IPS-NIHi7 (cell line): ENCODE measurements around the gene AKAP9.
"Not testable (repeated sequence)": the region's sequence is repeated elsewhere in the genome, so short reads cannot be mapped to it uniquely, and the experiment has no call there.

Source experiments
- DNase-seq: peaks from one replicate; pipeline ENCODE4 v3.0.0; 2012; ENCODE audit warnings: mixed read lengths; ENCODE audit errors: extremely low spot score

AKAP9 gene

DNA sequence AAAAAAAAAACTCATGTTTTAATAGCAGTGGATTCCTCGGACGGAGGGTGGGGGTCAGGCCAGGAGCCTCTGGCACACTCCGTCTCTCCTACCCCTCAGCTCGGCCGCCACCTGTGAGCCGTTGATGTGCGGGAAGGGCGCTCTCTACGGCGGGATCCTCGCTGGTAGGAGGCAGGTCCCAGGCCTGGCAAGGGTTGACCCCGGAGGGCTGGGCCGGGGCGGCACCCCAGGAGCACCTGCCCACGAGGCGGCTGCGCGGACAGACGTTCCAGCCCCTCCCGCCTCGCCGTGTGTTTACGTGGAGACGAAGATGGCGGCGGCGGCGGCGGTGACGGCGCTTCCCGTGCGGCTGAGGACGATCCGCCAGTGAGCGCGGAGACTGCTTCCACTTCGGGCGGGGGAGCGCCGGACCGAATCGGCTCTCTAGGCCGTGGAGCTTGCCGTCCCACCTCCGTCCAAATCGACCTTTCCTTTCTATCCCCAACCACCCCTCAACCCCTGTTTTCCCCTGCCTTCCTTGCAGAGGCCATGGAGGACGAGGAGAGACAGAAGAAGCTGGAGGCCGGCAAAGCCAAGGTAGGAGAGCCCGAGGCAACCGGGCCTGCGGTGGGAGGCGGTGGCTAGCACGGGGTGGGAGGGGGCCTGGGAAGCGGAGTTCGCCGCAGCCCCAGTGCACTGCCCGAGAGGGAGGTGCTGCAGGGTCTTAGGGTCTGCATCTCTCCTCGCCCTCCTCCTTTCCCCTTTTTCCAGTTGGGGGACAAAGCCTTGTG is at the start of gene AKAP9:
TSS of gene AKAP9 (plus strand) at position 291 of the 770 bp plus-strand sequence. CDS start at position 529, 238 bp downstream.
- peak; percentile 87 for DNase-seq

DNA sequence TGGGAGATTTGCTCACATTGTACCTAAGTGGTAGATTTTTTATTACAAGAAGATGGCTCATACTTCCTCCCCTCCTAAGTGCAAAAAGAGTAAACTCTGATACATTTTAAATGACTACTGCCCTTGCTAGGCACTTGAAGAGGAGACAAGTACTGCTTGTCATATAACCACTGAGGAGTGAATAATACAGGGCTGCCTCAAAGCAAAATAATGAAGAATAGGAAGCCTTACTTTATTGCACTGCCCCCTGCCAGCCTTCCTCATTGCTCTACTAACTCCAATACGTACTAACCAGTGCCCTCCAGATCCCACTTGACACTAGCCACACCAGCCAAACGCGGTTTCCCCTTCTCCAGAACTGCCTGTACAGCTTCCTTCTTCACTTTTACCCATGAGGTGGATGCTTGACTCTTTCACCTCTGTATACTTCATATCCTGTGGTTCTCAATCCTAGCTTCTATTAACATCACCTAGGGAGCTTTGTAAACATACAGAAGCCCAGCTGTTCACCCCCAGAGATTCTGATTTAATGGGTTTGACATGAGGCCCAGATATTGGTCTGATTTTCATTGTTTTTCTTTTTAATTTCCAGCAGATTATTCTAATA is 48.5 kb upstream of the AKAP9 start:
- DNase-seq: no peak

DNA sequence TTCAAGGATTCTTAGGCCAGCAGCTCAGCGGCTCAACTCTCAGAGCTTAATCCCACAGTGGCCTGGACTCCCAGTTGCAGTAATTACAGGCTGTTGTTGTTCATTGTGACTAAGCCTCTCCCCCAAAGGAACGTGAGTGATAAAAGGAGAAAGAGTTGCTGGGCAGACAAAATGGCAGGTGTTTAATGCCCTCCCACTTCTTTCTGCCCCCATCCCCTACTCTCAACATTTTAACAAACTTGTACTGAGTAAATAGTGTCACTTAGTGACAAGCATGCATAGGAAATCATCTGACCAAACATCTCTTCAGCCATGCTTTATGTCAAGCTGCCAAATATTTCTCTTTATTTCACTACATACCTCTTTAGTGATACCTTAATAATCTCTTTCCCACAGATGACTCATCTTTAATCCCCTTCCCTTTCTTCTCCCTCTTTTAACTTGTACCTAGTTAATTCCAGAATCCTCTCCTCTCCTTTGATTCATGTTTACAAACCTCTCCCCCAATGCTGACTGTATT is 47.8 kb upstream of the AKAP9 start:
- DNase-seq: peak; percentile 21

DNA sequence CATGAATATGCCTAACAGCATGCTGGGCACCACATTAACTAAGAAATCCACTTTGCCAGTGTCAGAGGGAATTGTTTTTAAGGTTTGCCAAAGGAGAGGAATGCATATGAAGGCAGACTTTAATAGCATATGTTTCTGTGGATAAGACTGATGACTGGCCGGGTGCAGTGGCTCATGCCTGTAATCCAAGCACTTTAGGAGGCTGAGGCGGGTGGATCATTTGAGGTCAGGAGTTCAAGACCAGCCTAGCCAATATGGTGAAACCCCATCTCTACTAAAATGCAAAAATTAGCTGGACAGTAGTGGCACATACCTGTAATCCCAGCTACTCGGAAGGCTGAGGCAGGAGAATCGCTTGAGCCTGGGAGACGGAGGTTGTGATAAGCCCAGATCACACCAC is 47.0 kb upstream of the AKAP9 start:
- not testable (repeated sequence) for DNase-seq

DNA sequence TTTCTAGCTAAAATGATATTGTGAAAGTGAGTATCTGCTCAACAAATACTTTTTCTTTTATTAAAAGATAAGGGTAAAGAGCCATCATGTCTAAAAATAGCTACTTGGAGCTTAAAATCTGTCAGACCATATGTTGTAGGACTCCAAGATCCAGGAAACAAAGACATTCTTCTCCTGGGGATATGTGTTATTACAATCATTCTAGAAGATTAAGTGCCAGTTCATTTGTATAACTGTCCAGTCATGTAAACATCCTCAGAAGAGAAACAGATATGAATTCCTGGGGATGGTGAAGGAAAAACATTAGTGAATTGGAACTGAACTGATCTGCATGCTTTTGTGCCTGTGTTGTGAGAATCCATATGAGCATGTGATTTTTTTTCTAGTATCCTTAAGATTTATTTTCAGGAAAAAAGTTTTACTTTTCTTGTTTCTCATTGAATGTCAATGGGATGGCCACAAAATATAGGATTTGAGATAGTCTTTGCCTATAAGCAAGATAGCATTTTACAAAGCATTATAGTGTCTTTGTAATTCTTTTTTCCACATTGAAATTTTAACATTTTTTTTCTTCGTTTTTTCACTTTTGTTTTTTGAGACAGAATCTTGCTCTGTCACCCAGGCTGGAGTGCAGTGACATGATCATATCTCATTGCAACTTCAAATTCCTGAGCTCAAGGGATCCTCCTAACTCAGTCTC is 45.7 kb upstream of the AKAP9 start:
- no peak for DNase-seq

DNA sequence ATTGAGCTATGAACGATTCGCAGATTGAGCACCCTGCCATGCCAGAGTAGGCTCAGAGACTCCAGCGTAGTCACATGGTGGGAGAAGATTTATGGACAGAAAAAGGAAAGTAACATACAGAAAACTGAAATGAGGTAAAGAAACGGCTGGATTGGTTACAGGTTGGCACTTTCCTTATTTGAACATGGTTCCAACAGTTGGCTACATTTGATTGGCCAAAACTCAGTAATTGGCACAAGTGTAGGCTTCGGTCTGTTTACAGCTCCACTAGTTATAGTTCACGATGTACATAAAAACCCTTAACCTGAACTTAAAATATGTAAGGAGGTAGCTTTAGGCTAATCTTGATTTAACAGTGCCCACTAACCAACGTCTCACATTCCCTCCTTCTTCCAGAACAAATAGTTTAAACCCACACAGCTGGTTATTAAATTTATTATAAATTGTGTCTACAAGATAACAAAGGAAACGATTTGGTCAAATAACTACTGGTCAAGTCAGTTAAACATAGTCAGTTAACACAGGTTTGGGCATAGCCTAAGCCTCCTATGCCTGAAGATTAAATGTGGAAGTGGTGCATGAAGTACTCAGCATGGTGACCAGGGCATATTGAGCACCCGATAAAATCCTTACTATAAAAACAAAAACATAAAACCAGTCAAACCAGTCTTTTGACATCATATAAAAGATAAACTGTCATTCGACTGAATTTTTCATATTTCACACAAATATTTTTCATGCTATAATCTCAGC is 42.2 kb upstream of the AKAP9 start:
- DNase-seq: no peak

DNA sequence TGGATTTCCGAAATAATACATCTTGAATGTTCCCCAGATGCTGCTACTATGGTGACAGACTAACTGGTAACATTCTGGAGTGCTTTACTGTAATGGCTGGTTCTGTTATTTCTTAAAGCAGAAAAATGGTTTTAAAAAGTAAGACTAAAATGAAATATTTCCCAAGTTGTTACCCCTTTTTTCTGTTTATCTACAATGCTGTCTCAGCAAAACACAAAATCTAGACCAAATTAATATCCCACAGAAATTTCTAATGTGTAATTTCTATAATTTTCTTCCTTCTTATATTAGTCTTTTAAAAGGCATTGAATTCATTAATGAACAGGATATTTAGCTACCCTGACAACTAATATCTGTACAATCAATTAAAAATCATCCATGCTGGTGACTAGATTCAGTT is 41.1 kb upstream of the AKAP9 start:
- DNase-seq: no peak

DNA sequence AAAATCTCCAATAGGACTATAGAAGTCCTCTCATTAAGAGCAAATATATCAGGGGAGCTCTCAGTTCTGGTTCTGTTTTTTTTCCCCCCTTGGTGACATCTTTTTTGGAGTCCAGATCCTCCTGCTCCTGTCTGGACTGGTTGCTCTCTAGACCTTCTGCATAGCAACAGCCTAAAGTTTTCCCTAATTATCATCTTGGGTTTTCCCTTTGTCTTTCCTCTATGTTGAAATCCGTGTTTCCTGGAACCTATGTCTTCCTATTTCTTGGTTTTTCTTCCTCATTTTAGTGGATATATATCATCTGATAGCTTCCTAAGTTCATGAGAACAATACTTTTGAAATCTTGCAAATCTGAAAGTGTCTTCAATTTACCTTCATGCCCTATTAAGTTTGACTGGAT is 30.5 kb upstream of the AKAP9 start:
- DNase-seq: no peak

DNA sequence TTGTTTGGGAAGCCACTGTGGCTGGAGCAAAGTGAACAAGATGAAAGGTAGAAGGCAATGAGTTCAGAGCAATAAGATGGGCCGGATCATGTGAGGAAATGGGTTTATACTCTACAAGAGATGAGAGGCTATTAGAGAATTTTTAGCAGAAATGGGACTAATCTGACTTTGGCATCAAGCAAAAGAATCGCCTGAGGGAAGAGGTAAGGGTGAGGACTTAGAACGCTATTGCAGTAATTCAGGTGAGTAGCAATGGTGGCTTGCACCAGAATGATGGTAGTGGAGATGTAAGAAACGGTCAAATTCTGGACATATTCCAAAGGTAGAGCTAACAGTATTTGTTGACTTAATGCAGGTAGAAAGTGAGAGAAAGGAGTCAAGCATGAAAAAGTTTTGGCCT is 29.5 kb upstream of the AKAP9 start:
- no peak for DNase-seq

DNA sequence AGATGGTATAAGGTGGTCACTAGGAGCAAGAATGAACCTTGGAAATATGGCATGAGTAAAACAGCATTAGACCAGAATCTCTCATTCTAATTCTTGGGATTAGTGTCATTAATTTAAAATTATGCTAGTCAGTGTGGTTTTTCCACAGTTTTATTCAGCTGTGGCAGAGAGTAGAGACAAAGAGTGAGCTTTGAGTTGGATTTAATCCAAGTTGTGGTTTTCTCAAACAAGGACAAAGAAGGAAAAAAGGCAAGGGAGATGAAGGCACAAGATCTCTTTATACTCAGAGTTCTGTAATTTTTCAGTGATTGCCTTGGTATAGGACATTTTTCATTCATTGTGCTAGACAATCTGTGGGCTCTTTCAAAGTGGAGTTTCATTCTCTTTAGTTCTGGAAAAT is 28.2 kb upstream of the AKAP9 start:
- no peak for DNase-seq

DNA sequence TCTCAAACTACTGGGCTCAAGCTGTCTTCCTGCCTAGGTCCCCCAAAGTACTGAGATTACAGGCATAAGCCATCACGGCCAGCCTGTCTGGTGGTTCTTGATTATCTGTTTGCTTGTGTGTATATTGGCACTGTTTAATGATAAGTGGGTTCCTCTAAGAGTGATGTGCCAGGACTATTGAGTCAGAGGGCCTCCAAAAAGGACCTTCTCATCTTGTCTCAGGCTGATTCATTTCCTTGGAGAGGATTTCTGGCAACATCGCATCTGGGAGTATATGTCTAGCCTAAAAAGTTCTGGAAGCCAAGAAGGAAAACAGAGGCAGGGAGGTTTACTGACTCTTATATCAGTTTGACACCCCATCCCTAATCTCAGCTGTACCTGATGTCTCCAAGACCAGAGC is 27.1 kb upstream of the AKAP9 start:
- DNase-seq: no peak

DNA sequence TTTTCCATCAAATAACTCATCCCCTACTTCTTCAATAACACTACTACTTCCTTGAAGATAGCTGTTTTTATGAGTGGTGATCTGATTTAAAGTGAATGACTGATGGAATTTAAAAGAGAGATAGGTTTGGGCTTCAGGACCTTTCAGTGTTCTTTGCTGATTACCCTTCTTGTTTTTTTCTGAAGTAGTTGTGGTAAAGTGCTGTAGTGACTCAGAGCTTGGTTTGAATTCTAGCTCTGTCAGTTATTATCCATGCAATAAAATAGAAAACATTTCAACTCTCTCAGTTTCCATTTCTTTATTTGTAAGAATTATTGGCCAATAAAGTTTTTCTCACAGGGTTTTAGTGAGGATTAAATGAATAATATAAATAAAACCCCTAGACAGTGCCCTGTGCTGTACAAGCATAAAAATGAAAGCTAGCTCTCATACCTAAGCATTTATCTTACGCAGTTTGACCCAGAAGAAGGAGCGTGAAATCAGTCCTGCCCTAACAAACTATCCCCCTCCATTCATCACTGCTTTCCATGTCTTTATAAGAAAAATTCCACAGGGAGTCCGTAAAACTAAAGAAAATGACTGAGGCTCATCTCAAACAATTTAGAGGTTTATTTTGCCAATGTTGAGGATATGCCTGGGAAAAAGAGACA is 25.1 kb upstream of the AKAP9 start:
- DNase-seq: no peak

DNA sequence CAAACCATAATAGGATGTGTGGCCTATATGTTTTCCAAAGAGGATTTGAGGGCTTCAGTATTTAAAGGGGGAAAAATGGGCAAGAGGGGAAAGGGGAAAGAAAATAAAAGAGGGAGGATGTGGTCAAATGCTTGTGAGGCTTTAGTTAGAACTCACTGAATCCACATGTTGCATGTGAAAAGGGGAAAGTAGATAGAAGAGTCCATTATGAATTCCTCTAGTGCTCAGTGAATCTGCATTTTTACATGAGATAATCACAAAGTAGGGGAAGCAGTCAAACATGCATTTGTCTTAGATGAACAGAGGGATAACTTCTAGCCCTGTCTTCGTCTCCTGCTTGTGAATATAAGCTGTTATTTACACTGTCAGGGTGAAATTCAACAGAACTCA is 24.6 kb upstream of the AKAP9 start:
- no peak for DNase-seq

DNA sequence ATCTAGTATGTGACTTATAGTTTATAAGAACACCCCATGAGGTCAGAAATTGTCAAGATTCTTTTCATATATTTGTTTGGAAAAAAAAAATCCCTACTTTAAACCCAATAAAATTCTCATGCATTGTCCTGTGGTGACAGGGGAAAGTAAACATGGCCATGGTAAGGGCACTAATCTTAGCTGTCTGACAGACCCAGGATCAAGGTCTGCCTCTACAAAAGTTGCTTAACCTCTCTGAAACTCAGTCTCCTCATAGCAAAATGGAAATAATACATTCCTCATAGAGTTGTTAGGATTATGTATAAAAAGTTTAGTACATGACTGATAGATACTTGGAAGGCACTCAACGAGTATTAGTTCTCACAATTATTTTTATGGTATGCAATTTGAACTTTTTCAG is 22.3 kb upstream of the AKAP9 start:
- no peak for DNase-seq

DNA sequence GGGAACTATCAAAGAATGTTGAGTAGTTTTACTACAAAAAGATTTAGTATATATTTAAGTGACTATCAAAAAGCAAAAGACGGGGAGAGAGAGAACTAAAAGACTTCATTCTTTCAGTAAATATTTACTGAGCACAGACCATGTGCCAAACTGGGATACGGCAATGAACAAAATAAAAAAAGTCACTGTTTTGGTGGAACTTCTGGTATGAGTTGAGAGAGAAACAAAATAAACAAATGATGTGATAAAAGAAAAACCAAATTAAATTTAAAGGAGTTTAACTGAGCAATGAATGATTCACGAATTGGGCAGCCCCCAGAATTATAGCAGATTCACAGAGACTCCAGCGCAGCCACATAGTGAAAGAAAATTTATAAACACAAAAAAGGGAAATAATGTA is 17.8 kb upstream of the AKAP9 start:
- DNase-seq: no peak

DNA sequence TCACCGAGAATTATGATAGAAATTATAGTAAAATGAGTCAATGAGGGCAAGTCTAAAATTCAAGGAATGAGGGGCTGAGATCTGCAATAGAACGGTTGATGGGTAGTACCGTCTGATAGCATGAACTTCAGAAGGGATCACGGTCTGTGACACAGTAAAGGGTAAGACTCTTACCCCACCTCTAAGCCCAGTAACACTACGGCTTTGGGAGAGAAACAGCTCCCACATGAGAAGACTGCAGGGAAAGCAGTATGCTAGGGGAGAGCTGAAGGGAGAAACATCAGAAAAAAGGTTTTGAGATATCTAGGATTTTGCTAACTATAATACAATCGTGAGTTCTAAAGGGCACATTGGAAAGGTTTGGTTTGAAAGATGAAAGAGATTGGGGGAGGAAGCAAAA is 12.8 kb upstream of the AKAP9 start:
- DNase-seq: no peak

DNA sequence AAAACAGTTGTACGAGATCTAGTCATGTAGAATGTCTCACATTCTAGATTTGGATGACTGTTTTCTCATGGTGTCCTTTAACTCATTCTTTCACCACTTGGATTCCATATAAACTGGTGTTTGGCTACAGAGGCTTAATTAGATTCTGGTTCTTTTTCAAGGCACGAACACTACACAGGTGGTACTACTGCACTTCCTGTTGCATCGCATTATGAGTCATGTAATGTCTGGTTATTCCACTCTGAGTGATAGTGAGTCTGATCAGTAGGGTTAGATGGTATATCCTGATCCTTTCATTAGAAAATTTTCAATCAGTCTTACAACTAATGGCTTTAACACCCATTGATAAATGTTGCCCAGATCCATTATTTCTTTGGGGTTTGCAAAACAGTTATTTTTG is 11.2 kb upstream of the AKAP9 start:
- no peak for DNase-seq

DNA sequence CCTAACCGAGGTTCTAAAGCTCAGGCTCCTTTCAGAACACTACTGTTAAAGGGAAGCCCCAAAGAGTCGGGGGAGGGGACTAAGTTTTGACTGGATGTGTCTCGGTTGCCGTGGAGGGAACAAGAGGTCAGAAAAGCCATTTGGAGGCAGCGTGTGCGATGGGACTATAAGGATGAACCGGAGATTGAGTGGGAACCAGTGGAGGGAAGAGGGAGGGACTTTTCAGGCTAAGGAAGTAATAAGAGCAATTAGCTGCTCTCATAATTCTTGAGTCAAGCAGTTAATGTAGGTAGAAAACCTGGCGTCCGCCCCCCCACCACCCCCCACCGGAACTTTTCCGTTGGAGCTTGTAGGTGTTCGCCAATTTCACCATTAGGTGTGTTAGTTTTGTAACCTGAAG is 491 bp upstream of the AKAP9 start:
- peak; percentile 39 for DNase-seq

DNA sequence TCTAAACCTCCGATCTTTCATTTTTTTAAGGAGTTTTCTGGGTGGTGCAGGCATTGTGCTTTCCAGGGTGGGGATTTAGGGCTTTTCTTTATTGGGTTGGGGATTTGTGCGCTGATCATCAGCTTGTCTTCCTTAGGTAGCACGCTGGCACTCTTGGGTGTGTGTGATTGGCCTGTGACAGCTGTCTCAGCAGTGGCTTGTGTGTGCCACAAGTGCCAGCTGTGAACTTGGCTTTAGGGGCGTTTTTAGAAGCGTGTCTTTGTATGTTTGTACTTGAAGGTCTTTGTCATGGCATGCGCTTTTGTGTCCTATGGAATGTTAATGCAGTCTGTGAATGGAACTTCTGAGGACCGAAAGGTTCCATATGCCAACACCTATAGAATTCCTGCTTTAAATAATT is 788 bp downstream of the AKAP9 start:
- DNase-seq: peak; percentile 13

DNA sequence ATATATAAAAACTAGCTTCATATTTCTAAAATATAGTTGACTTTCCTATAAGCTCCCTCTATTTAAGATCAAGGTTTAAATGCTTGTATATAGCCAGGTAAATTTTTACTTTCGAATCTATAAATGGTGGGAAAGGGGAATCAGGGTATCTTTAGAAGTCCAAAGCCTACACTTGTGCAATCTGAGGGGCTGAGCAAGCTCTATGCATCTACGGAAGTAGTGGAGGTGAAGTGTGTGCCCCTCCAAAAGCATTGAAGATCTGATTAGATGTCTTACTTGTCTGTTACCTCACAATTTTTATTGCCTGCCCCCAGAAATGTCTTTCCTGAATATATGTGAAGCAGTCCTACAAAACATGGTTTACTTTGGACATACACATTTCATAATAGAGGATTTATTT is 1.6 kb downstream of the AKAP9 start:
- DNase-seq: no peak

DNA sequence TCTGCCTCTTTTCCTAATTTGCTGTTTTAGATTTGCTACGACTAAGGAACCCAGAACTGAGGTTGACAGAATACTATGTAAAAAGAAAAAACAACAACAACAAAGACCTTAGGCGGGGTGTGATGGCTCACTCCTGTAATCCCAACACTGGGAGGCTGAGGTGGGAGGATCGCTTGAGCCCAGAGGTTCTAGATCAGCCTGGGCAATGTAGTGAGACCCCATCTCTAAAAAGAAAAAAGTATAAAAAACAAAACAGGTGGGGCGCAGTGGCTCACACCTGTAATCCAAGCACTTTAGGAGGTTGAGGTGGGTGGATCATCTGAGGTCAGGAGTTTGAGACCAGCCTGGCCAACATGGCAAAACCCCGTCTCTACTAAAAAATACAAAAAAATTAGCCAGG is 4.3 kb downstream of the AKAP9 start:
- not testable (repeated sequence) for DNase-seq

DNA sequence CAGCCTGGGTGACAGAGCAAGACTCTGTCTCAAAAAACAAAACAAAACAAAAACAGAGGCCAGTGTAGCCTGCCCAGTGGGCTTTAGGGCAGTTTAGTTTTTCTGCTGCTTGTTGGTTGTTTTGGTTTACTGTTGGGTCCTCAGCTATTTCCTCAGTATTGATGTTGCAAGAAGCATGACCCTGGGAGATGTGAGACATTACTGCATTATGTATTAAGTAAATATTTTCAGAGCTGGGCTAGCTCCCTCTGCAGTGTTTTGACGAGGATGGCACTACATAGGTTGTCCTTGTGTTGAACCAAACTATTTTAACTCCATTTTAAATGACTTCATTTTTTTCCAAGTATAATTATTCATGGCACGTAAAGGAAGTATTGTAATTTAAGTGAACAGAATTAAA is 4.8 kb downstream of the AKAP9 start:
- no peak for DNase-seq
